NCI-H146 treated with DMSO at 0.1 percent for 48 hours (cell line): ENCODE results near the gene AMDHD2.

ENCODE experiments used
- DNase-seq: peaks from one replicate; lab custom pipeline; 2025; ENCODE audit not compliant: unreplicated experiment; lab: John Stamatoyannopoulos, UW

The AMDHD2 gene

DNA sequence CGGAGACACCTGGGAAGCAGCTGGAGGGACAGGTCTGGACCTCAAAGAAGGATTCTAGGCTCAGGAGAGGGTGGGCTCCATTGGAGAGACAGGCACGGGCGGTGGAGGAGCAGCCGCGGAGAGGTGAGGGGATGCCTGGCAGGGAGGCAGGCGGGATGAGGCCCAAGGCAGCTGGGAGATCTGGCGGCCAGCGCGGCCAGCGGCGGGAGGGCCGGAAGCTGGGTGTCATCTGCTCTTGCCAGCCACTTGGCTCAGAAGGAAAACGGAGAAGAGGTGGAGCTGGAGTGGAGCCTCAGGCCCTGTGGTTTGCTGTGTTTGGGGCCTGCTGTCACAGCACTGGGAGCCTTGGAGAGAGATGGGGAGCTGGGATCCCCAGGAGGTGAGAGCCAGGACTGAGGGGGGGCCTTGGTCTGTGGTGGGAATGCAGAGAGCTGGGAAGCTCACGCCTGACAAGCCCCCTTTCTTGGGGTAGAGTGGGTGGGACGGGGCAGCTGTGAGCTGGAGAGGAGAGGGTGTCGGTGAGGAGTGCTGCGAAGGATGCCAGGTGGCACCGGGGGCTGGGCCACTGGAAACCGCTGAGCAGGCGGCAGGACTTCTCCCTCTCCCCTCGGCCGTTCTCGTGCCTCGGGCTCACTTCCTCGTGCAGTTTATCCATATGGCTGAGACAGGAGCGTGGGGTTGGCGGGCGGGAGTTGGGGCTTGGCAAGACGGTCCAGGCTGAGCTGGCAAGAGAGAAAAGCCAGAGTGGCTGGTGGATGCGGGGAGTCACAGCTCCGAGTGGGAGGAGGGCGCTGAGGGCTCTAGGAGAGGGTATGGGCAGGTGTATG lies 37.2 kb upstream of the AMDHD2 start:
- no peak for DNase-seq

DNA sequence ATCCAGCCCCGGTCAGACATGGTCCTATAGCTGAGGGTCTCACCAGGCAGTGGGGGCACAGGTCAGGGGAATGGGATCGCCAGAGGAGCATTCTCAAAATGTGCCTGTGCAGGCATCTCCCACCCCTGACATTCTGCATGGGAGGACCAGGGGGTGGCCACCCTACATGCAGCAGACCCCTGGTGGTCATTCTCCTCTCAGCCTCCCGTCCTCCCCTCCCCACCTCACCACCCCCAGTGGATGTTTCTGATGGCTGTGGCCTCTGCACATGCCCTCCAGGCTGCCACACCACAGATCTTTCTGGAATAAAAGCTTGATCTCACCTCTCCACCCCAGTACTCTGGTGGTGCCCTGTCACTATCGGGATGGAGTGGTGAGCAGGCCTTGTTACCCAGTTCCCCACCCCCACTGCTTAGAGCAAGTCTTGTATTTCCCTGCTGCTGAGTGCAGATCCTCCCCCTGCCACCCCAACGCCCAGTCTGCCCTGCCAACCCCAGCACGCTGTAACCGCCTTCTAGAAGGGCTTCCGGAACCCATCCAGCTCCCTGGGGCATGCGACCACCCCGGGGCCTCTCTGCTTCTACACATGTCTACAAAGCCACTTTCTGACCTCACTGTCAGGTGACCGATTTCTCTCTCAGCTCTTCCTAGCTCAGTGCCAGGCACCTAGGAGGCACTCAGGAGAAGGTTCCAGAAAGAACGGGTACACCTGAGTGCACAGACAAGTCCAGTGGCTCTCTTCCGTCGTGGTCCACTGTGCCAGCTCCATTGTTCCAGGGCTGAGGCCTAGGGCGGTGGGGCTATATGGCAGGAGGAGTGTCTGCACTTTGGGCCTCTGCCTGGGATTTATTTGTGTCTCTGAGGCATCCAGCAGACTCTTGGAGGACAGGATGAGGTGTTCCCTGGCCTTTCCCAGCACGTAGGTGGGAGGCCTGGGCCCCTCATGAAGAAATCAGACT lies 36.0 kb upstream of the AMDHD2 start:
- no peak for DNase-seq

DNA sequence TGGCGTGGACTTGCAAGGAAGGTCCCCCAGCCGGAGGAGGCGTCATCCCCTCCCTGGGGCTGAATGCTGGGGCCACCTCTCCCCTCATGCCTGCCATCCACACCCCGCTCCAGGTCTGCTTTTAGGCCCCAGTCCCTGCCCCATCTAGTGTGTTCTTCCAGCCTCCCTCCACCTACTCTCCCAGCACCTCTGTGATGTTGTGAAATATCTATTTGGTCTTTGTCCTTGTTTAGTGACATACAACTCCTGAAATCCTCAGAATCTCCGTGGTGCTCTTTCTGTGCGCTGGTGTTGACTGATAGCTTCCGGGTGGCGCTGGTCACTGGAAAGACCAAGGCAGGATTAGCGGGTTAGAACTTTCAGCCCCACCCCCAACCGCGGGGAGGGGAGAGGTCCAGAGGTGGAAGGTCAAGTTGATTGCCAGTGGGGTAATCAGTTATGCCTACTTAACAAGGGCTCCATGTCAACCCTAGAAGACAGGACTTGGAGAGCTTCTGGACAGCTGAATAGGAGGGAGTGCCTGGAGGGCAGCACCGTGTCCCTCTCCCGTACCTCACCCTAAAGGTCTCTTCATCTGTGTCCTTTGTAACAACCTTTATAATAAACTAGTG lies 35.2 kb upstream of the AMDHD2 start:
- DNase-seq: no peak

DNA sequence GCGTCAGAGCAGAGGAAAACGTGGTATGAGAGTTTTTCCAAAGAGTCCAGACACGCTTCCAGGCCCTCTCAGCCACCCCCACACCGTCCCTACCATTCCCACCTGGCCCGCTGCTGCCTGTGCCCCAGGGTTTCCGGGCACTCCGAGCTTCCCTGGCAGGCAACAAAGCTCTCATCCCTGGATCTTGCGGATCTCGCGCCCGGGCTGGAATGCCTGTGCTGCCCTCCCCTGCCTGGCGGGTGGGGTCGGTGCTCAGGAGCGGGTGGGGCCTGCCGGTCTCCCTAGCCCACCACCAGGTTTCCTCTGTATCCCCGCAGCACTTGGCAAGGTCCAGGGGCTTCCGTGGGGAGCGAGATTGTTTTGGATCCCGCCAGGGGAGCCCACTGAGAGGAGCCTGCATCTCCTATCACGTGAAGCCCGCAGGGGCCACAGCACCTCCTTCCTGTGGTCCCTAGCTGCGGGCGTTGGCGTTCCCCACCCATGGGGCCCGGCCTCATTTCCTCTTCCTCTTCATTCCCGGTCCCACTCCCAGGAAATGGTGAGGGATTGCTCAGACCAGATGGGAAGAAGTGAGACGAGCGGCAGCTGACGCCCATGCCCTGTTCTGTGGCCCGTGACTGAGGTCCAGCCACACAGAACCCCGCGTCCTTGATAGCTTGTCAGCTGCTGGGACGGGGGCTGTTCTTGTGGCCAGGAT lies 34.2 kb upstream of the AMDHD2 start:
- DNase-seq: no peak

DNA sequence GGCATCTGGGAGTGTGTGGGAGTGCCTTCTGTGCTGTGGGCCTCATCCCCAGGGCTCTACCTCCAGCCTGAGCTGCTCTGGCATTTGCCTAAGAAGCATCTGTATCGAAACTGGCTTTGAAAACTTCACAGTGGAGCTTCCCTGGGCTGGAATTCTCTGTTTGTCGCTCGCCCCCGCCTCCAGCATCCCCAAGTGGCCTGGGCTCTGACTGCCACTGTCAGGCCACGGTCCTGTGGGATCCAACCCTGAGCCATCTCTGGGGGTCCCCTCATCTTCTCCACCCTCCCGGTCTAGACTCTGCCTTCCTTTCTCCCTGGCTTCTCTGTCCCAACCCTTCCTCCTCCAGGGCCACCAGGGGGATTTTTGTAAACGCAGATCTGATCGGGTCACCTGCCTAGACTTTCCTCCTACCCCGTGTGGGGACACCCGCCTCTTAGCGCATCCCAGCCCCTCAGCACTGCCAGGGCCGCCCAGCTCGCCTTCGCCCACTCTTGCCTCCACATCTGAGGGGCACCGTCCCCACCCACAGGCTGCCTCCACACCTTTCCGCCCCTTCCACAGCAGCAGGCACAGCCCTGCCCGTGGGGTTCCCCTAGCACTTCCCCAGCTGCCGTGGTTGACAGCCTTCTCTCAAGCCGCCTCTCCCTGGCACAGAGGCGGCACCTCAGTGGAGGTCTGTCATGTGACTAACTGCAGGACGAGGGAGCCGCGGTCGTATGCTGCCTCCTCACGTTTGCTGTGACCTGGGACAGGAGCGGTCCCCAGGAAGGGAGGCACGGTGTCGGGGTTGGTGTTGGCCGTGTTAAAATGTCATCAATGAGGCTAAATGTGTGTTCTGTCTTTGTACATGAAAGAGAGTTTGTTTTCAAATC lies 33.3 kb upstream of the AMDHD2 start:
- no peak for DNase-seq

DNA sequence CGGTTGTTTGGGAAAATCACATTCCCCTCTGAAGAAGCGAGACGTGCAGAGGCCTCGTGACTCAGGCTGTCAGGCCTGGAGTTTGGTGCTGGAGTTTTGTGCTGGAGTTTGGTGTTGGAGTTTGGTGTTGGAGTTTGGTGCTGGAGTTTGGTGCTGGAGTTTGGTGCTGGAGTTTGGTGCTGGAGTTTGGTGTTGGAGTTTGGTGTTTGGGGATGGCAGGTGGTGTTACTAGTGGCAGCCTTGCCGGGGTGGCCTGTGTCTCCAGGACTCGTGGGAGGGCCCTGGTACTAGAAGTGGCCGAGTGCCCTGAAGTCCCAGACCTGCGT lies 32.7 kb upstream of the AMDHD2 start:
- DNase-seq: no peak

DNA sequence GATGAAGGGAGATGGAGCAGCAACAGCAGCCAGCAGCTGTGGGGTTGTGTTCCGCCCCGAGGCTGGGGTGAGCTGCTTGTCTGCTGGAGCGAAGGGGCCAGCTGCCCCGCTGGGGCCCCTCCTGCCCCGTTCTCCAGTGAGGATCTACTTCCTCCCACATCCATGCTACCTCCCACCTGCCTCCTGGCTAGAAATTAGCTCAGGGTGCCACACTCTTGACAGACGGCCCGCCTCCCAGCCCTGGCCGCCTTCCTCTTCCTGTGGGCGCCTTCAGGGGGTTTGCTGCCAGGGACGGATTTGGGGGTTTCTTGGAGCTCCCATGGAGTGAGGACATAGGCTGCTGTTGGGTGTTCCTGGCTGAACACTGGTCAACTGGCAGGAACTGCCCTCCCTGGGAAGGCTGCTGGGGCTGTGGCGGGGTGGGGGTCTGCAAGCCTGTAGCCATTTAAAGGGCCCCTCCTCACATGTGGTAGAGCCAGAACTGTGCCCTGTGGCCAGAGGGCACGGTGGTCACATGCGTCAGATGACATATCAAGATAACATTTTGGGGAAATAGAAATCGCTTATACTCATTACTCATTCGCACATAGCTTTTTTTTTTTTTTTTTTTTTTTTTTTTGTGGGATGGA lies 32.2 kb upstream of the AMDHD2 start:
- DNase-seq: no peak

DNA sequence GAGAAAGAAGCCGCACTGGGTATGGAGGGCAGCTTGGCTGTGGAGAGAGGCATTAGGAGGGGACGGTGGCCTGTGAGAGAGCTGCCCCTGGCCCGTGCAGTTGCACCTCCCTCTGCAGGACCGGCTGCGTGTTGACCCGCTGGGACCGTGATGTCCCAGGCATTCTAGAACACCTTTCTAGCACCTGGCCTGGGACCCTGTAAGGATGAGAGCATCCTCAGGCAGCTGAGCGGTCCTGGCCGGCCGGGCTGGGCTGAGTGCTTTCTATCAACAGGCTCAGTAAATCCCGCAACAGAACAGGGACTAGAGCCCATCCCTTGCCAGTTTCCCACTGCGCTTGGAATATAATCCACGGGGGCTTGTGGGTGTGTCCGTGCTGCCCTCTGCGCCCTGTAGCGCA lies 30.6 kb upstream of the AMDHD2 start:
- no peak for DNase-seq

DNA sequence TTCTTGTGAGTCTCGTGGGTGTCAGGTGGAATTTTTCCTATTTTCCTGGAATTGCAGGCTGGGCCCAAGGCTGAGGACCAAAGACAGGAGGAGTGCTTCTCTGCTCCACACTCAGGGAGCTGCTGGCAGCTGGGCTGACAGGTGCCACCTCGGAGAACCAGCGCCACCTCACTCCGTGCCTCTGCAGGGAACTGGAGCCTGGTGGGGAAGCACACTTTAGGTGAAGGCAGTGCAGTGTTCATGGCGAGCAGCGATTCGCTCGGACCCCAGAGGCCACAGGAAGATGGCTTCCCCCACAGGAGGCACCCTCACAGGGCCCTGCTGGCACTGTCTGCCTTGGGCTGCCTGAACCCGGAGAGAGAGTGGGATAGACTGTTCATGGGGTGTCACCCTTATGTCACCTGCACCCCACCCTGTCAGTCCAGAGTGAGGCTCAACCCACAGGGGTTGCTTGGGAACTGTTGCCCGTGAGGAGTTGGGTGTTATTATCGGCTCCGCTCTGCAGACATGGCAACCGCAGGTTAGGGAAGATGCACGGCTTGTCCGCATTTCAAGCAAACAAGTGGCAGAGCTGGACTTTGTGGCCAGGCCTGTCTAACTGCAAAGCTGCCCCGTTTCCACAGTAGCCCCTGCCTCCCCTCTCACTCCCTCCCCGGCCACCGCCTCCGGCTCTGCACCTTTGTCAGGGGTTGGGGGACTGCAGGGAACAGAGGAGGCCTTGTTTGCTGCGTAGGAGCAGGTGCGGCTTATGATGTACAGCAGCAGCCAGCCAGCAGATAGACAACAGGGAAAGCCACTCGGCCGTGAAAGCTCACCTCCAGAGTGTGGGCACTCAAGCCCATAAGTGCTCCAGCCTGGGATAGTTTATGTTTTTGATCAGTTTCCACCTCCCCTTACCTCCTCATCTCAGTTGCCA lies 29.7 kb upstream of the AMDHD2 start:
- DNase-seq: no peak

DNA sequence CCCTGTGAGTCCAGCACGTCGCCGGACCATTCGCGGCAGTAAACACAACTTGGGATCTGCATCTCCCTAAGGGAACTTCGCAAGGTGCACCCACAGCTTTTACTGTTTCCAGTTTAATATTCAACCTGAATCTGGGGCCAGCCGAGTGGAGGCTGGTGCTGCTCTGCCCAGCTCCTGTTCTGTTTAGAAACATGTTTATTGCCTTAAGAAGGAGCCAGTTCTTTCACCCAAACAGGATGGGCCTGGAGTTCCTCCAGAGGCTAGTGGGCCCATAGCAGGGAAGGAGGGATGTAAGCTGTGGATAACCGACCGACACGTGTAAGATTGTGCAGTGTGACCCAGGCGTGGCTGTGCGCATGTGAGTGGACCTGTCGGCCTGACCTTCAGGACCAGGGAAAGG lies 27.9 kb upstream of the AMDHD2 start:
- DNase-seq: no peak

DNA sequence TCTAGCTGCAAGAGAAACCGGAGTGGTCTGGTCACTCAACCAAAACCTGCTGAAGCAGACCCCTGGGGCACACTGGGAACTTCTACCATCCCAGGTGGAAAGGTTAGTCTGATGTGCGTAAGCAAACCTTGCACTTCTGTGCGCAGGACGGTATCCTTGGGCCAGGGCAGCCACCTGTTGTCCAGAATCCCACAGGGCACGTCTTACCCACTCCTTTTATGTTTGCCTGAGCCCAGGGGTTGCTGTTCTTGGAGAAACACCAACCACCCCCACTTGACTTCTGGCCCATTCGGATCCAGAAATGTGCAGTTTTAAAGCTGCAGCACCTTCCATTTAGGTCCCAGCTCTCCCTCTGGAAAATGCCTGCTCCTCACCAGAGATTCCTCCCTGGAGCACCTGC lies 26.6 kb upstream of the AMDHD2 start:
- DNase-seq: no peak

DNA sequence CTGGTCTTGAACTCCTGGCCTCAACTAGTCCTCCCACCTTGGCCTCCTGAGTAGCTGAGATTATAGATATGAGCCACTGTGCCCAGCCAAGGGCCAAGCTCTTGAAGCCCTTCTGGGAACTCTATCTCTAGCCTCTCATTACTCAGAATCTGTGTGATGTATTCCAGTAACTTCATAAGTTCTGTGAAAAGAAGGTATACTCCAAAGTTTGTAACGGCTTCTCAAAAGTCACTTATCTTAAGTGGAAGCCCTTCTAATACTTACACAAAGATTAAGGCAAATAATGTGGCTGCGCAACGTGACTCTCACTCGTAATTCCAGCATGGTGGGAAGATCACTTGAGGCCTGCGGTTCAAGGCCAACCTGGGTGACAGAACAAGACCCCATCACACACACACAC lies 25.6 kb upstream of the AMDHD2 start:
- DNase-seq: no peak

DNA sequence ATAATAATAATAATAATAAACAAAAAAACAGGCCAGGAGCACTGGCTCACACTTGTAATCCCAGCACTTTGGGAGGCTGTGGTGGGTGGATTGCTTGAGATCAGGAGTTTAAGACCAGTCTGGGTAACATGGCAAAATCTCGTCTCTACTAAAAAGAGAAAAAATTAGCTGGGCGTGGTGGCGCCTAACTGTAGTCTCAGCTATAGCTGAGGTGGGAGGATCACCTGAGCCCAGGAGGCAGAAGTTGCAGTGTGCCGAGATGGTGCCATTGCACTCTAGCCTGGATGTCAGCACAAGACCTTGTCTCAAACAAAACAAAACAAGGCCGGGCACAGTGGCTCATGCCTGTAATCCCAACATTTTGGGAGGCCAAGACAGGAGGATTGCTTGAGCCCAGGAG lies 25.1 kb upstream of the AMDHD2 start:
- no peak for DNase-seq

DNA sequence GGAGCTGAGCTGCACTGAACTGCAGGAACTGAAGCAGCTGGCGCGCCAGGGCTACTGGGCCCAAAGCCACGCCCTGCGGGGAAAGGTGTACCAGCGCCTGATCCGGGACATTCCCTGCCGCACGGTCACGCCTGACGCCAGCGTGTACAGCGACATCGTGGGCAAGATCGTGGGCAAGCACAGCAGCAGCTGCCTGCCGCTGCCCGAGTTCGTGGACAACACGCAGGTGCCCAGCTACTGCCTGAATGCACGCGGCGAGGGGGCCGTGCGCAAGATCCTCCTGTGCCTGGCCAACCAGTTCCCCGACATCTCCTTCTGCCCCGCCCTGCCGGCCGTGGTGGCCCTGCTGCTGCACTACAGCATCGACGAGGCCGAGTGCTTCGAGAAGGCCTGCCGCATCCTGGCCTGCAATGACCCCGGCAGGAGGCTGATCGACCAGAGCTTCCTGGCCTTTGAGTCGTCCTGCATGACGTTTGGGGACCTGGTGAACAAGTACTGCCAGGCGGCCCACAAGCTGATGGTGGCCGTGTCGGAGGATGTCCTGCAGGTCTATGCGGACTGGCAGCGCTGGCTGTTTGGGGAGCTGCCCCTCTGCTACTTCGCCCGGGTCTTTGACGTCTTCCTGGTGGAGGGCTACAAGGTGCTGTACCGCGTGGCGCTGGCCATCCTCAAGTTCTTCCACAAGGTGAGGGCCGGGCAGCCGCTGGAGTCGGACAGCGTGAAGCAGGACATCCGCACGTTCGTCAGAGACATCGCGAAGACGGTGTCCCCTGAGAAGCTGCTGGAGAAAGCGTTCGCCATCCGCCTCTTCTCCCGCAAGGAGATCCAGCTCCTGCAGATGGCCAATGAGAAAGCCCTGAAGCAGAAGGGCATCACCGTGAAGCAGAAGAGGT lies 23.7 kb upstream of the AMDHD2 start:
- no peak for DNase-seq

DNA sequence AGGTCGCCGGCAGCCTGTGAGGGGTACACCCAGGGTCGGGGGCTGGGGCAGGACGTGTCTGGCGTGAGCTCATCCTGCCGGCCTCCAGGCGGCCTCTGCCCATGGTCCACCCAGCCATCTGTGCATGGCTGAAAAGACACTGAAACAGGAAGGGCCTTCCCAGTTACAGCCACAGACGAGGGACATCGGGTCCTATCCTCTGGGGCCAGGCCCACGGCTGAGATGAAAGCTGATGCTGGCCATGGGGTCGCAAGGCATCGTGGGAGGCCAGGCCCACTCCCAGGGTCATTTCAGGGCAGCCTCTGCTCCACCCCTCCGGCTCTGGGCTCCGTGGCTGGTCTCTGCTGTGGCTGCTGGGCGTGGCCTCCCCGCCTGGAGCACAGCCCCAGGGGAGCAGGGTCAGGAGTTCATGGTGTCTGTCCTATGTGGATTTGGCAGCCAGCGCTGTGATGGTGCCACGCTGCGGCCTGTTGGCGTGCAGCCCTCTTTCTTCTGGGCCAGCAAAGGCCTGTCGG lies 23.0 kb upstream of the AMDHD2 start:
- no peak for DNase-seq

DNA sequence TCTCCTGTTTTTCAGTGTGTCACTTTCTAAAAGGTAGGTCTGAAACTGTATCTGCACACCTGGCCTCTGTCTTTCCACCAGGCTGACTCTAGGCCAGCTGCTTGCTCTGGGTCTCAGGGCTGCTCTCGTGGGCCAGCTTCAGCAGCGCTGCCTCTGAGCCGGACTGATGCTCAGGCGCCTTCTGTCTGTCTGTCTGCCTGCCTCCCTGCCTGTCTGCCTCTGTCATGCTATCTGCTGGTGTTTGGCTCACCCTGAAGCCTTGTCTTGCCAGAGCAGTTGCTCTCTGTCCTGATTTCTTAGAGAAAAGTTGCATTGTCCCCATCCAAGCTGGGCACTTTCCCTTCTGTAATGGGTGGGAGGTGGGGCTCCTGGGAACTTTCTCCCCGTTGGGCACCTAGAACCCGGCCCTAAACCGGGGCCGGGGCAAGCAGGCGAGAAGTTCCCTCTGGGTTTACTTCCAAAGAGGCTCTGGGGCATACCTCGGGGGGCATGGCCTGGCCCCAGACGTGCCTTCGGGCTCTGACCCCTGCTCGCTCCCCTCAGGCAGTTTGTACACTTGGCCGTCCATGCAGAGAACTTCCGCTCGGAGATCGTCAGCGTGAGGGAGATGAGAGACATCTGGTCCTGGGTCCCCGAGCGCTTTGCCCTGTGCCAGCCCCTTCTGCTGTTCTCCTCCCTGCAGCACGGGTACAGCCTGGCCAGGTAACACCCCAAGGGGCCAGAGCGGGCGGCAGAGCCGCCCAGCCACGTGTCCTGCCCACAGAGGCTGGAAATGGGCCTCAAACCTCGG lies 22.3 kb upstream of the AMDHD2 start:
- no peak for DNase-seq
